B cell (primary cell): Measurements from ENCODE around the gene PSKH1. TPM values are rescaled to one million over a fixed set of nuclear protein-coding genes. Genes with fewer than 3 reads are reported as not detected.

Source experiments
- ATAC-seq: fragments of 200-7000 bp; cut with Tn5 transposase; one replicate; pipeline ENCODE4 v1.10.0; 2021; ENCODE audit warnings: low read depth, mild to moderate bottlenecking, moderate number of reproducible peaks, moderate library complexity
- CTCF ChIA-PET: fragments of 350-600 bp; sonication (Branson Sonifier 250); formaldehyde crosslinking; loops from one replicate; lab custom pipeline; 2021; ENCODE audit warnings: antibody characterized with exemption, inconsistent platforms; lab: Charles Lee
- POLR2A ChIA-PET: fragments of 350-600 bp; sonication (Branson Sonifier 250); formaldehyde crosslinking; loops from one replicate; lab custom pipeline; 2021; ENCODE audit warnings: antibody characterized with exemption; lab: Charles Lee
- DNase-seq: peaks from one replicate; pipeline ENCODE4 v3.0.0; 2013
- H2AFZ ChIP-seq: 2 replicates; pipeline ENCODE4 v1.6.1; 2012; ENCODE audit warnings: mild to moderate bottlenecking, low read depth, low read length; ENCODE audit not compliant: insufficient read depth, poor library complexity, severe bottlenecking
- H3K27ac ChIP-seq, 2 donors: 1 replicate in 1 of 2; 2 replicates in 1 of 2; pipeline ENCODE4 v1.5.1; 2012 to 2013; ENCODE audit warnings: low read length in 2 of 2, mild to moderate bottlenecking in 2 of 2, moderate library complexity in 1 of 2
- H3K27me3 ChIP-seq, 4 experiments: fragments of 200-600 bp in 1 of 4; sonication (generic) in 1 of 4; replicated peaks in 1 of 4; 1 replicate in 2 of 4; 2 replicates in 2 of 4; pipeline versions ENCODE4 v1.6.1 to v1.7.0; 2013 to 2016; ENCODE audit warnings: low read length in 3 of 4, mild to moderate bottlenecking in 2 of 4, mixed read lengths in 1 of 4, moderate library complexity in 1 of 4; ENCODE audit not compliant: insufficient read depth in 4 of 4, control insufficient read depth in 3 of 4; ENCODE audit errors: control extremely low read depth in 1 of 4
- H3K36me3 ChIP-seq, 2 experiments: replicated peaks in 1 of 2; 1 replicate in 1 of 2; 2 replicates in 1 of 2; pipeline versions ENCODE4 v1.6.1 to v1.7.1; 2013; ENCODE audit warnings: low read length in 1 of 2; ENCODE audit not compliant: insufficient read depth in 2 of 2, control insufficient read depth in 1 of 2; ENCODE audit errors: control extremely low read depth in 1 of 2, extremely low read depth in 1 of 2
- H3K4me1 ChIP-seq, 2 donors: fragments of 200-600 bp in 1 of 2; sonication (generic) in 1 of 2; 1 replicate in 1 of 2; 2 replicates in 1 of 2; pipeline versions ENCODE4 v1.5.1 to v1.6.1; 2013 to 2017; ENCODE audit warnings: low read length in 2 of 2; ENCODE audit not compliant: control insufficient read depth in 2 of 2, insufficient read depth in 2 of 2
- H3K4me2 ChIP-seq: replicated peaks from 2 replicates; pipeline ENCODE3; 2012; ENCODE audit warnings: mild to moderate bottlenecking, low read depth, low read length; ENCODE audit not compliant: poor library complexity, severe bottlenecking
- H3K4me3 ChIP-seq, 5 experiments: fragments of 200-600 bp in 1 of 5; sonication (generic) in 1 of 5; 1 replicate in 3 of 5; 2 replicates in 2 of 5; pipeline versions ENCODE4 v1.5.1 to v1.7.0; 2011 to 2016; ENCODE audit warnings: low read length in 4 of 5, mild to moderate bottlenecking in 4 of 5, low read depth in 2 of 5, control low read depth in 1 of 5, moderate library complexity in 1 of 5; ENCODE audit not compliant: insufficient read depth in 1 of 5; ENCODE audit errors: control extremely low read depth in 1 of 5, extremely low read depth in 1 of 5
- H3K79me2 ChIP-seq: fragments of 200-600 bp; sonication (generic); one replicate; pipeline ENCODE4 v1.6.0; 2016; ENCODE audit warnings: low read length; ENCODE audit not compliant: control insufficient read depth, insufficient read depth
- H3K9ac ChIP-seq: fragments of 200-600 bp; sonication (generic); 2 replicates; pipeline ENCODE4 v1.6.1; 2017; ENCODE audit warnings: mild to moderate bottlenecking, low read length, moderate library complexity
- H3K9me3 ChIP-seq, 3 donors: one replicate each; pipeline versions ENCODE4 v1.6.1 to v1.7.1; 2013; ENCODE audit warnings: low read length in 2 of 3; ENCODE audit not compliant: control insufficient read depth in 2 of 3, insufficient read depth in 1 of 3; ENCODE audit errors: control extremely low read depth in 1 of 3
- H4K20me1 ChIP-seq: 2 replicates; pipeline ENCODE4 v1.6.0; 2012; ENCODE audit warnings: mild to moderate bottlenecking, low read length; ENCODE audit not compliant: insufficient read depth, control insufficient read depth, poor library complexity, severe bottlenecking
- H3K27ac Mint-ChIP-seq: one replicate; pipeline ENCODE4 v1.8.0; 2021; ENCODE audit warnings: mixed read lengths
- H3K27me3 Mint-ChIP-seq: one replicate; pipeline ENCODE4 v1.8.0; 2021; ENCODE audit warnings: mixed read lengths
- H3K4me1 Mint-ChIP-seq: one replicate; pipeline ENCODE4 v1.8.0; 2021; ENCODE audit warnings: mixed read lengths
- H3K4me3 Mint-ChIP-seq: one replicate; pipeline ENCODE4 v1.8.0; 2021; ENCODE audit warnings: mixed read lengths
- H3K9me3 Mint-ChIP-seq: one replicate; pipeline ENCODE4 v1.8.0; 2022; ENCODE audit warnings: mixed read lengths; ENCODE audit not compliant: insufficient read depth
- EZH2 ChIP-seq: IDR thresholded peaks from 2 replicates; pipeline ENCODE4 v1.6.1; 2012; ENCODE audit warnings: borderline replicate concordance, low read depth, mild to moderate bottlenecking, moderate library complexity, low read length; ENCODE audit not compliant: insufficient read depth, poor library complexity, severe bottlenecking
- WGBS: methylation state at CpG from one replicate; pipeline ENCODE4 v1.1.5; 2013; ENCODE audit warnings: missing lambda C conversion rate; ENCODE audit not compliant: insufficient coverage; 5-methylcytosine and 5-hydroxymethylcytosine counted together
- intact Hi-C: fragments of 100-400 bp; cut with micrococcal nuclease; formaldehyde crosslinking; loops from one replicate; pipeline ENCODE4 v1.10.0; 2022
- polyA plus RNA-seq: library from polyadenylated mRNA; depleted of rRNA; stranded (reverse); fragments of >200 nt; gene quantifications from 2 replicates; pipeline ENCODE4 v1.2.3, GENCODE V29; 2012
- total RNA-seq, 2 donors: library from RNA; stranded (reverse); fragments of 120-200 nt in 1 of 2; gene quantifications; 1 replicate in 1 of 2; 2 replicates in 1 of 2; pipeline versions ENCODE4 v1.2.3 to v1.2.4, GENCODE V29; 2013 to 2022
- TF ChIP-seq, protein P1 (sequence below): fragments of 200-600 bp; IDR thresholded peaks from one replicate; pipeline ENCODE4 v1.8.0; 2022; ENCODE audit warnings: antibody characterized with exemption, mild to moderate bottlenecking

PSKH1 gene
- total and polyA plus RNA-seq, 2 donors (not counting 1 experiment from before 2014, with no cell fraction given) = 20.1 to 29.1 TPM

DNA sequence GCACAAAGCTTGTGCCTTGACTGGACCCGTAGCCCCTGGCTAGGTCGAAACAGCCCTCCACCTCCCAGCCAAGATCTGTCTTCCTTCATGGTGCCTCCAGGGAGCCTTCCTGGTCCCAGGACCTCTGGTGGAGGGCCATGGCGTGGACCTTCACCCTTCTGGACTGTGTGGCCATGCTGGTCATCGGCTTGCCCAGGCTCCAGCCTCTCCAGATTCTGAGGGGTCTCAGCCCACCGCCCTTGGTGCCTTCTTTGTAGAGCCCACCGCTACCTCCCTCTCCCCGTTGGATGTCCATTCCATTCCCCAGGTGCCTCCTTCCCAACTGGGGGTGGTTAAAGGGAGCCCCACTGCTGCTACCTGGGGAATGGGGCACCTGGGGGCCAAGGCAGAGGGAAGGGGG lies 35.1 kb downstream of the PSKH1 start:
- Histone ChIP-seq H3K27me3 (no peaks in the 10 kb centered on the region), H3K4me2 (no peak overlapping the region), H2AFZ (no peak overlapping the region), H3K79me2 (peaks cover 38% of the 10 kb centered on the region), H3K9me3 (no peaks in the 10 kb centered on the region), H4K20me1 (peaks cover 42% of the 10 kb centered on the region), H3K4me1 (peaks cover 9 to 27% of the 10 kb centered on the region in 2 donors), H3K36me3 (peaks cover 2 to 50% of the 10 kb centered on the region in 2 experiments), H3K4me3 (no peak overlapping the region), H3K9ac (no peak overlapping the region), H3K27ac (no peak overlapping the region)
- CTCF ChIA-PET = interaction anchor here (0.5 to 3.6 kb wide), 18 partner anchors 9 to 300 kb away, joined by 3 to 30 read pairs (median 4); partner anchors contain the start of genes LCAT, NRN1L, PSKH1 and PSMB10
- TF ChIP-seq, protein P1, sequence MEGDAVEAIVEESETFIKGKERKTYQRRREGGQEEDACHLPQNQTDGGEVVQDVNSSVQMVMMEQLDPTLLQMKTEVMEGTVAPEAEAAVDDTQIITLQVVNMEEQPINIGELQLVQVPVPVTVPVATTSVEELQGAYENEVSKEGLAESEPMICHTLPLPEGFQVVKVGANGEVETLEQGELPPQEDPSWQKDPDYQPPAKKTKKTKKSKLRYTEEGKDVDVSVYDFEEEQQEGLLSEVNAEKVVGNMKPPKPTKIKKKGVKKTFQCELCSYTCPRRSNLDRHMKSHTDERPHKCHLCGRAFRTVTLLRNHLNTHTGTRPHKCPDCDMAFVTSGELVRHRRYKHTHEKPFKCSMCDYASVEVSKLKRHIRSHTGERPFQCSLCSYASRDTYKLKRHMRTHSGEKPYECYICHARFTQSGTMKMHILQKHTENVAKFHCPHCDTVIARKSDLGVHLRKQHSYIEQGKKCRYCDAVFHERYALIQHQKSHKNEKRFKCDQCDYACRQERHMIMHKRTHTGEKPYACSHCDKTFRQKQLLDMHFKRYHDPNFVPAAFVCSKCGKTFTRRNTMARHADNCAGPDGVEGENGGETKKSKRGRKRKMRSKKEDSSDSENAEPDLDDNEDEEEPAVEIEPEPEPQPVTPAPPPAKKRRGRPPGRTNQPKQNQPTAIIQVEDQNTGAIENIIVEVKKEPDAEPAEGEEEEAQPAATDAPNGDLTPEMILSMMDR = no peak
- TF ChIP-seq EZH2 = no peak
- POLR2A ChIA-PET = no interaction called here
- Mint-ChIP-seq H3K9me3 (no peaks in the 10 kb centered on the region), H3K27me3 (no peaks in the 10 kb centered on the region), H3K4me3 (no peak overlapping the region), H3K4me1 (peaks cover 26% of the 10 kb centered on the region), H3K27ac (peak overlapping the region; percentile 50)
- ATAC-seq (peak; percentile 8), DNase-seq (no peak)
- 80% methylated on average over 4 of the region's 7 CpGs for WGBS
- intact Hi-C loops = loop anchor here (1.0 kb wide), 2 partner anchors 45 to 112 kb away; no protein-coding TSS in a partner anchor

DNA sequence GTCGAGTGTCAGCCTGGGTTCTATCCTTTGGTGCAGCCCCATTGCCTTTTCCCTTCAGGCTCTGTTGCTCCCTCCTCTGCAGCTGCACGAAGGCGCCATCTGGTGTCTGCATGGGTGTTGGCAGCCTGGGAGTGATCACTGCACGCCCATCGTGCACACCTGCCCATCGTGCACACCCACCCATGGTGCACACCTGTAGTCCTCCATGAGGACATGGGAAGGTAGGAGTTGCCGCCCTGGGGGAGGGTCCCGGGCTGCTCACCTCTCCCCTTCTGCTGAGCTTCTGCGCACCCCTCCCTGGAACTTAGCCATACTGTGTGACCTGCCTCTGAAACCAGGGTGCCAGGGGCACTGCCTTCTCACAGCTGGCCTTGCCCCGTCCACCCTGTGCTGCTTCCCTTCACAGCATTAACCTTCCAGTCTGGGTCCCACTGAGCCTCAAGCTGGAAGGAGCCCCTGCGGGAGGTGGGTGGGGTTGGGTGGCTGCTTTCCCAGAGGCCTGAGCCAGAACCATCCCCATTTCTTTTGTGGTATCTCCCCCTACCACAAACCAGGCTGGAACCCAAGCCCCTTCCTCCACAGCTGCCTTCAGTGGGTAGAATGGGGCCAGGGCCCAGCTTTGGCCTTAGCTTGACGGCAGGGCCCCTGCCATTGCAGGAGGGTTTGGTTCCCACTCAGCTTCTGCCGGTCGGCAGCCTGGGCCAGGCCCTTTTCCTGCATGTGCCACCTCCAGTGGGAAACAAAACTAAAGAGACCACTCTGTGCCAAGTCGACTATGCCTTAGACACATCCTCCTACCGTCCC lies 35.7 kb downstream of the PSKH1 start:
- Histone ChIP-seq H3K36me3 (peaks cover 3 to 53% of the 10 kb centered on the region in 2 experiments), H2AFZ (no peak overlapping the region), H3K9ac (no peak overlapping the region), H4K20me1 (peaks cover 46% of the 10 kb centered on the region), H3K9me3 (no peaks in the 10 kb centered on the region), H3K79me2 (peaks cover 32% of the 10 kb centered on the region), H3K27me3 (no peaks in the 10 kb centered on the region), H3K27ac (no peak overlapping the region), H3K4me2 (no peak overlapping the region), H3K4me1 (peaks cover 9 to 27% of the 10 kb centered on the region in 2 donors), H3K4me3 (no peak overlapping the region)
- DNase-seq = peak; percentile 79
- intact Hi-C loops = loop anchor here (1.0 kb wide), 2 partner anchors 45 to 112 kb away; no protein-coding TSS in a partner anchor
- ChIA-PET POLR2A (no interaction called here), CTCF (interaction anchor here (0.5 to 3.6 kb wide), 20 partner anchors 8 to 431 kb away, joined by 3 to 30 read pairs (median 4); partner anchors contain the start of genes LCAT, NRN1L, PSKH1 and PSMB10)
- H3K27me3 Mint-ChIP-seq = no peaks in the 10 kb centered on the region
- peak; percentile 82 for ATAC-seq
- H3K4me3 Mint-ChIP-seq = no peak overlapping the region
- 47% methylated on average over 15 of the region's 16 CpGs for WGBS
- peak overlapping the region; percentile 50 for H3K27ac Mint-ChIP-seq
- no peak for TF ChIP-seq EZH2
- TF ChIP-seq, protein P1 = peak; percentile 77
- peaks cover 26% of the 10 kb centered on the region for H3K4me1 Mint-ChIP-seq
- no peaks in the 10 kb centered on the region for H3K9me3 Mint-ChIP-seq
